ENCODE measurements around the gene NHERF2.

NHERF2 gene

DNA sequence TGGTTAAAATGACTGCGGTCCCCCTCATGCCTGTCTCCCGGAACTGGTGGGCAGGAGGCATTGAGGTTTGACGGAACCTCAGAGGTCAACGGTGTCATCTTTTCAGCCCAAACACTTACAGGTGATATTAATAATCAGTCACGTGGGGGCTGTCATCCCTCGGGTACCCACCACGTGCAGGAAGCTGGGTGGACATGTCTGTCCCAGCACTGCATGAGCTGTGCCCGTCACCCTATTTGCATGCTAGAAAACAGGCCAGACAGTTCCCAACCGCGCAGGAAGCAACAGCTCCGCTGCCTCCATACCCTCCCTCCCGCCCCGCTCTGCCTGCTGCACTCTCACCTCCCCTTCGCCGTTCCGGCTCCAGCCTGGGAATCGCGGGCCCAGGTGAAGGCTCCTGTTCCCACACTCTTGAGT is 35.6 kb upstream of the NHERF2 start:
- peak; percentile 45 for DNase-seq

DNA sequence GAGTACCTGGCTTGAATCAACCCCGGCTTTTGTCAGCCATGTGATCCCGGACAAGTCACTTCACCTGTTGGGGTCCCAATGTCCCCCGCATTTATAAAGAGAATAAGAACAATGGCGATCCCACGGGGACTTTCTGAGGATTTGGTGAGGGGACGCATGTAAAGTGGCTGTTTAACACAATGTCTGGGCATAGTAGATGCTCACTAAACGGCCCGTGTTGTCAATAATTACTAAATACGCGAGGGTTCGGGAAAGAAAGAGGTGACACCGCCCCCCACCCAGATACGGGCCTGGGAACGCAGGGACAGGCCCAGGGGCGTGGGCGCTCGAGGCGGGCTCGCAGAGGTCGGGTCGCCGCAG is 35.1 kb upstream of the NHERF2 start:
- no peak for DNase-seq

DNA sequence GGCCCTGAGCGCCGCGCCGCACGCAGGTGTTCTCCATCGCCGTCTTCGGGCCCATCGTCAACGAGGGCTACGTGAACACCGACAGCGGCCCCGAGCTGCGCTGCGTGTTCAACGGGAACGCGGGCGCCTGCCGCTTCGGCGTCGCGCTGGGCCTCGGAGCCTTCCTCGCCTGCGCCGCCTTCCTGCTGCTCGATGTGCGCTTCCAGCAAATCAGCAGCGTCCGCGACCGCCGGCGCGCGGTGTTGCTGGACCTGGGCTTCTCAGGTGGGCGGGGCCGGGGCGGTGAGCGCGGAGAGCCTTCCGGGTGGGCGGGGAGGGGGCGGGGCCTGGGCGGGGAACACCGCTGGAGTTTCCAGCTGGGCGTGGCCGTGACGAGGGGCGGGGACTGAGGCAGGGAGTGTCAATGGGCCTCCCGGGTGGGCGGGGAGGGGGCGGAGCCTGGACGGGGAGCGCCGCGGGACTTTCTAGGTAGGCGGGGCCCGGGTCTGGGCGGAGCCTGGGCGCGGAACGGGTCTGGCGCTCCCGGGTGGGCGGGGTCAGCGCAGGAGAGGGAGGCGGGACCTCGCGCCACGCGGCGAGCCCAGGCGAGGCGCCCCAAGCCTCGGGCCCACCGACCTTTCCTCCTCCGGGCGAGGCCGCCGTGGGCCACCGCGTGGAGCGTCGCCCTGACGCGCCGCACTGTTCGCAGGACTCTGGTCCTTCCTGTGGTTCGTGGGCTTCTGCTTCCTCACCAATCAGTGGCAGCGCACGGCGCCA is 34.6 kb upstream of the NHERF2 start:
- DNase-seq = peak; percentile 97

DNA sequence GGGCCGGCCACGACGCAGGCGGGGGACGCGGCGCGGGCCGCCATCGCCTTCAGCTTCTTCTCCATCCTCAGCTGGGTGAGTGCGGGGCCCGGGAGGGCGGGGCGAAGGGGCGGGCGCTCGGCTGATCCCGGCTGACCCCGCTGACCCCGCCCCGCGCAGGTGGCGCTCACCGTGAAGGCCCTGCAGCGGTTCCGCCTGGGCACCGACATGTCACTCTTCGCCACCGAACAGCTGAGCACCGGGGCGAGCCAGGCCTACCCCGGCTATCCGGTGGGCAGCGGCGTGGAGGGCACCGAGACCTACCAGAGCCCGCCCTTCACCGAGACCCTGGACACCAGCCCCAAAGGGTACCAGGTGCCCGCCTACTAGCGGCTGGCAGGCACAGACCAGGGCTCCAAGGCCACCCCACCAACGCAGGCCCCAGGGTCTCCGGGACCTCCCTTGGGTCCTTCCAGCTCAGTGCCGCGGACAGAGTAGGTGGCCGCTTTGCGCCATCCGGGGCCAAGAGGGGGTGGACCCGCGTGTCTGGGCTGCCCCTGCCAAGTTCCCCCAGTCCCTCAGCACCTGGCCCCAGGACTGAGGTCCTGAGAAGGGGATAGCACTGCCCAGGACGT is 33.9 kb upstream of the NHERF2 start:
- DNase-seq = no peak

DNA sequence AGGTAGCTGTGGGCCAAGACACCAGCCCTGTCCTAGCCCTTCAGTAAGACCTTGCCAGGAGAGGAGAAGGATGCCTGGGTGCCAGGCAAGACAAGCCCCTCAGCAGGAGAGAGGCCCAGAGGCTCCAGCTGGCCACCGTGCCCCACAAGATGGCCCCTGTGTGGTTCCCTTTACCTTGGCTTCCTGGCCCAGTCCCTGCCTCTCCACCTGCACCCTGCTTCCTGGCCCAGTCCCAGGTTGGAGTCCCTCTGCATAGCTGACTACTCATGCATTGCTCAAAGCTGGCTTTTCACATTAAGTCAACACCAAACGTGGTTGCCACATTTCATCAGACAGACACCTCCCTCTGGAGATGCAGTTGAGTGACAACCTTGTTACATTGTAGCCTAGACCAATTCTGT is 33.0 kb upstream of the NHERF2 start:
- no peak for DNase-seq

DNA sequence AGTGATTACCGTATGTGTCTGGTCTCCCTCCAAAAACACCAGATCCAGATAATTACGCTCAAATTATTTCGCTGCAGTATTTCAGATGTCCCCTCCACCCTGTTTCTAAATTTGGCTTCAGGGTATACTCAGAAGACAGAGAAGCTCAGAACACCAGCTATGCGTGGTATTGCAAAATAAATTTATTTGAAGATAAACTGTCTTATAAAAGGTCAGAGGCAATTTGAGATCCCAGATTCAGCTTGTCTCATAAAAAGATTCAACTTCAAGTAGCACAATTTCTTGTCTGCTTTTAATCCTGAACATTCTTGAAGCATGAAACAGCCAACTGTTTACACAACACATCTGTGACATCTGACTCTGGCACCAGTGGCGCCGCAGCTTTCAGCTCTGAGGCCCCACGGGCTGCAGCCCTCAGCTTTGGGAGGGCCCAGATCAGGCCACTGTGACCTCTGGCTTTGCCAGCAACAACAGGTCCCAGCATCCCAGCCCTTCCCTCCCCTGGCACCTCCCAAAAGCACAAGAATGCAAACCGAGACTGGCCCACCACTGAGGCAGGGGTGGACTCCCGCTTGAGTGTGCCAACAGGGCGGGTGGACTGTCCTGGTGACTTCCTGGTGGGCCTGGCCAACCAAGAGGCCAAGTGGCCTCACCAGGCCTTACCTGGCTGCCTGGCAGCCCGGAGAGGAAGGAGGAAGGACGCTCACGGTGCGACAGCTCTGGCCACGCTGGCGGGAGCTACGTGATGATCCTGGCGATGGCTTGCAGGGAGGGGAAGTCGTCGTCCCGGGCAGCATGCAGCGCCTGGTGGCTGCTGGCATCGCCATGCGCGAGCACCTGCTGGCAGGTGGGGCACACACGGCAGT is 29.0 kb upstream of the NHERF2 start:
- DNase-seq = no peak

DNA sequence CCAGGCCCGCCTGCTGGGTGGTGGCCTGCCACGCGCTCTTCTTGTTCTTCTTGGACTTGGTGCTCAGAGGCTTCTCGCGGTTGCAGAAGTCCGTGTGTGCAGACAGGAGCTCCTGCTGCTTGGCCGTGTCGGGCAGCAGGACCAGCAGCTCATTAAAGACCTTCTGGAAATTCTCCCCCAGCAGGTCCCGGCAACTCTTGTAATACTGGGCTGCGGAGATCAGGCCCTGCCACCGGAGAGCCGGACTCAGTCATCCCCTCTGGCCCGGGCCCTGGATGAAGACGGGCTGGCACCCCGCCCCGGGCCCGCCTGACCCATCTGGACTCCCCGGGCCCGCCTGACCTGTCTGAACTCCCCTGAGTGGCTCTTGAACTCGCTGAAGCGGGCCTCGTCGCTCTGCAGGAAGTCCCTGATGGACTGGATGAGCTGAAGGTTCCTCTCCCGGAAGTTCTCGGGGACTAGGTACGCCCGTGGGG is 28.3 kb upstream of the NHERF2 start:
- no peak for DNase-seq

DNA sequence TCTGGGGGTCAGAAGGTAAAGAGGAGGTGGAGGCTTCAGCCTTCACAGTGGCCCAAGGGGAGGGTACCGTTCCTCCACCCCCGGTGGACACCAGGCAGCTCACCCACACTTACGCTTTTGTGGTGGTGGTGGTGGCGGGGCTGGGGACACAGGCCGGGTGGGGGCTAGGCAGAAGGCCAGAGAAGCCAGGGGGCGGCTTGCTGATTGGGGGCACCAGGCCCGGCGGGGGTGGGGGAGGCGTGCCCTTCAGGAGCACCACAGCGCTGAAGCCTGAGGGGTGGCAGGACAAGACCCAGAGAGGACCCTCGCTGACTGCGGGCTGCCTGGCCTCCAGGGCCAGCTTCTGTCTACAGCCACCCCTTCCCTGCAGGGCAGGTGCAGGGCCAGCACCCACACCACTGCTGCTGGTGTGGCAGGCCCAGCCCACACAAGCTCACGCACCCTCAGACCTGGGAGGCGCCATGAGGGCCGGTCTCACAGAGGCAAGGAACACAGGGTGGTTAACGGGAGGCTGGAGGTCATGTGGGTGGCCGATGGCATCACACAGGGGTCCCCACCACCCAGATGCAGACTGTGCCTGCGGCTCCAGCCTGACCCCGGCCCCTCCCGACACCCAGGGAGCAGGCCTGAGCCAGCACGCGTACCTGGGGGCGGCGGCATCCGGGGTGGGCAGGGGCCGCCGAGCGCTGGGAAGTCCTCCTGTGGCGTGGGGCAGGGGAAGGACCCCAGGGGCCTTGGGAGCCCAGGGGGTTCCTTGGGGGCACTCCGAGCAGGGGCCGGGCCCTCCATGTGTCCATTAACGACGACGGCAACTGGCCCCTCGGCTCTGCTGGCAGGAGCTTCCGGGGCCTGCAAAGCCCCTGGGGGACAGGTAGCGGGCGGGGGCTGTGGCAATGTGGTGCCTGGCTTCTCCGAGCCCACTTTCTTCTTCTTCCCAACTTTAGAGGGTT is 27.6 kb upstream of the NHERF2 start:
- no peak for DNase-seq

DNA sequence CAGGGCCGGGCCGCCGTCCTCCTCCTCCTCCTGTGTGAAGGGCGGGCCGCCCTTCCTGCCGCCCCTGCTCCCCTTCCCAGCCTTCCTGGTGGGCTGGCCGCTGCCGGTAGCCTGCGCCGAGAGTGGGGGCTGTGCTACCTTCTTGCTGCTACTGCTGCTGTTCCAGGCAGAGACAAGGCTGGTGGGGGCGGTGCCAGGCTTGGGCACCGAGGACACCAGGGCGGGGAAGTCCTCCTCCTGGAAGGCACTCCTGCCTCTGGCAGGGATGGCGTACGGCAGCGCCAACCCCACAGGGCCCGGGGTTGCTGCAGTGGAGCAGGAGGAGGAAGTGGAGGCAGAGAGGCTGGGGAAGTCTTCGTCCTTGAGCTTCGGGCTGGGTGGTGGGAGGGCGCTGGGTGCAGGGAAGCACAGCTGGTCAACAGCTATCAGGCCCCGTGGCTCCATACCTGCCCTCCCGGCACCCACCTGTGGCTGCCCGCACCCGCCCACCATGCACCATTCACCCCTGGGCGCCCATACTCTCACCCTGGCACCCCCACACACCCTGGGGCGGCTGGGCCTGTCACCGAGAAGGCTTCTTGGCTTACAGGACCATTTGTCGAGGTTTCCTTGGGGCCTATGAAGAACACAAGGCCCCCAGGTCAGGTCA is 26.7 kb upstream of the NHERF2 start:
- no peak for DNase-seq

DNA sequence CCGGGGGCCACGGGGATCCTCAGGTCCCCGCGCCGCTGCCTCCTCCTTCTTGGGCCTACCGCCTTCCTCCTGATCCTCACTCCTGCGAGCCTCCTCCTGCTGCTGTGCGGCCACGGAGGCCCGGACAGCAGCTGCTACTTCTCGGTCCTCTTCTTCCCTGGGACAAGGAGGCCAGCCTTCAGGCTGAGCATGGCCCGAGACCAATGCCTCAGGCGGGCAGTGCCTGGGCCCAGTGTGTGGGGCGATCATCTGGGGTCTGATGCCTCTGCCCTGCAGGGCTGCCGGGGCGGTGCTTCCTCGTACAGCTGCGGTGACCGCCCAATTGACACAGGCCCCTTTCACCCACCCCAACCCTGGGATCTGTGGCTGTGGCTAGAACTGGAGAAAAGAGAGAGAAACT is 25.7 kb upstream of the NHERF2 start:
- DNase-seq = no peak

DNA sequence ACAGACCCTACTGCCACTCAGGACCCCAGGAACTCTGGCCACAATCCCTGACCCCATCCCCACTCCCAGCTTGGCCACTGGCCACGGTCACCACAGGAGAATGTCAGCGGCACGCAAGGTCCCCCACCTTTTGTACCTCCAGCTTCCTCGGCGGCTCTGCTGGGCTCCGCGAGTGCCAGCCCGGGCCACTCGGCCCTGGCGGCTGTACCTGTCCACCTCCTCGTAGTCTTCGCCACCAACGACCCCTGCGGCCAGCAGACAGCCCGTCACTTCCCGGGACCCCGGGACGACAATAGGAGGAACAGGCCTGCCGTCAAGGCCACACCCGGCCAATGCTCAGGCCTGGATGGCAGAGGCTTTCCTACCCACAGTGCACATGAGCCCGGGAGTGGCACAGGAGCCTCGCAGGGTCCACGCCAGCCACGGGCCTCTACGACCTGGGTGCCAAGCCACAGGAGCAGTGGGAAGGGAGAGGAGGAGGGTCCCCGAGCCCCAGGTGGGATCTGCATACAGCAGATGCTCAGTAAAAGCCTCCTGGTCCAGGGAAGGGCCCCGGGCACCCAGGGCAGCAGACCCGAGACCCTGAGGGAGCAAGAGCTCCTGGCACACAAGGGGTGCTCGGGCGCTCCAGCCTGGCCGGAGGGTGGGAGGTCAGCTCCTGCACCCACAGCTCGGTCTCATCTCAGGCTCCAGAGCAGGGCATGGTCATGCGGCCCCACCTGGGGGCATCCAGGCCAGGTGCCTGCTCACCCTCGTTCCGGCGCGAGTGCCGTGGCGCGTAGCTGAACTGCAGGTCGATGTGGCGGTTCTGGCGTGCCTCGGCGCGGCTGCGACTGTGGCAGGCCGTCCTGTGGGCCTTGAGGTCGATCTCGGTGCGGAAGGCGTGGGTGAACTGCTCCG is 25.0 kb upstream of the NHERF2 start:
- DNase-seq = no peak

DNA sequence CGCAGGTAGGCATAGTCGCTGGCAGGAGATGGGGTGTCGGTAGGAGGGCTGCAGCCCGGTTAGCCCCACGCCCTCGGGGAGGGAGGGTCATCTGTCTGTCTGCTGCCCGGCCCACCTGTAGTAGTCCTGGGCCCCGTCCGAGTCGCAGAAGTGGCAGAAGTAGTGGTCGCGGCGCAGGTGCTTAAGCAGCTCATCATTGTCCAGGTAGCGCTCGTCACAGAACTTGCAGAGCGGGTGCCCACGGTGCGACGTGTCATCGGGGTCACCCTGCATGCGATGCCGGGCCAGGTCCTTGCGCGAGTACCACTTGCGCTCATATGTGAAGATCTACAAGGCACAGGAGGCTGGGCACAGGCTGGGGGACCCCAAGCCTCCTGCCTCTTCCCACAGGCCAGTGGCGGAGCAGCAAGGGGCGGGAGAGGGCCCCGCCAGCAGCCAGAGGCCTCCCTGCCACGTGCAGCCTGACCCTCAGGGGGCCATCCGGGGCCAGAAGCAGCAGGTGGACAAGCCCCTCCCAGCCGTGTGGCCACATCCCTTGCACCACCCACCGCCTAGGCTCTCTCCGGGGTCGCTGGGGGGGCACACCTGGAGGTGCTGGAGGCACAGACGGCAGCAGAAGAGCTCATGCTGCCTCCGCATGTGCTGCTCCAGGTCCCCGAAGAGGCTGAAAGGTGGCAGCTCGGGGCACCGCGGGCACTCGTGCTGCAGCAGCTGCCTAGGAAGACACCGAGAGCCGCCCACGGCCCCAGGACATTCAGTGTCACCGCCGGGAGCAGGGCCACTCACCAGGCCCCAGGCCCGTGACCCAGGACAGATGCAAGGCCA is 24.1 kb upstream of the NHERF2 start:
- DNase-seq = no peak

DNA sequence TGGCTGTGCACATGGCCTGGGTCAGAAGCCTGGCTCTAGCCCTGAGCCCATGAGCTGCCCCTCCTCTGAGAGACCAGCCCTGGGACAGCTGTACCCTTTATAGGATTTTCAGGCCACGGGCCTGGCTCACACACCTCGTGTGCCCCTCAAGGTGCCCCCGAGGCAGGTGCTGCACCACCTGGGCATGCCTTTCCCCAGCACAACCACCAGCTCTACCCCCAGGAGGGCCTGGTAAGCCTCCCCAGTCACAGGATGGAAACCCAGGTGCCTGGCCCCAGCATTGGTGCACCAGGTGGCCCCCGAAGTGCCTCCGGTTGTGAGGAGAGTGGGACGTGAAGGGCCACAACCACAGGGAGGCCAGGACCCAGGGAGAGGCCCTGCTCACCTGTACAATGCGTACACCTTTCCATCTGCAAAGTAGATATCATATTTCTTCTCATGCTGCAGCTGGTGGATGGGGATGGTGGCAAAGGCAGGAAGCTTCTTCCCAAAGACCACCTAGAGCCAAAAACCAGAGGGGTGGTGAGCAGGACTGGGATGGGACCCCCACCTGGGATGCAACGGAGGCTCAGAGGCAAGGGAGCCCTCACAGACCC is 23.4 kb upstream of the NHERF2 start:
- no peak for DNase-seq

DNA sequence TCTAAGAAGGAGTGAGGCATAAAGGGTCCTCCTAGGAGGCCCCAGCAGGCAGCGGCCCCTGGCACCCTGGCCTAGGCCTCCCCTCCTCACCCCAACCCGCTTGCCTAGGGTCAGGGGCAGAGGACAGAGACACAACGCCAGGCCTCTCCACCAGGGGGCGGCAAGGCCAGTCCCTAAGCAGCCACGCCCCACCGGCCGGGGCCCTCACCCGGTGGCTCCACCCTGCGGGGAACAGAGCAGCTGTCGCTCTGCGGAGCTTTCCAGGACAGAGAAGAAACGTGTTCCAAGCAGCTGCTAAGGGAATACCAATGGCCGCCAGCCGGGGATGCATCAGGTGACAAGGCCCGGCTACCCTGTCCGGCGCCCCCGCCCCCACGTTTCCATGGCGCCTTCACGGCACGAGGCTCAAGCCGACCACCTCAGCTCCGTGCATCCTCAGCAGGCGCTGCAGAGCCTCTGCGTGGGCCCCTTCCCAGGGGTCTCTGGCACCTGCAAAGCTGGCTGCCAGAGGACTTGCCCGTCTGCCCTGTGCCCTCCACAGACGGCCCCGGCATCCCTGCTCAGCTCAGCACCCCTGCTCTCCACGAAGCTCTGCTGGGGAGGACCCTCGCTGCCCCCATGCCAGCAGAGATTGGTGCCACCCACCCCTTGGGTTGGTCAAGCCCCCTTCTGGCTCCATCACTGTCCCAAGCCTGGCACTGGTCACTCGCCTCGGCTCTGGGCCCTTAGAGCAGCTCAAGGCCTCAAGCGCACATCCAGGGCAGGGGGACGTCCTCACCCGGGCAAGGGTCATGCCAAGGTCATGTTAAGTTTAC is 22.7 kb upstream of the NHERF2 start:
- DNase-seq = peak; percentile 82

DNA sequence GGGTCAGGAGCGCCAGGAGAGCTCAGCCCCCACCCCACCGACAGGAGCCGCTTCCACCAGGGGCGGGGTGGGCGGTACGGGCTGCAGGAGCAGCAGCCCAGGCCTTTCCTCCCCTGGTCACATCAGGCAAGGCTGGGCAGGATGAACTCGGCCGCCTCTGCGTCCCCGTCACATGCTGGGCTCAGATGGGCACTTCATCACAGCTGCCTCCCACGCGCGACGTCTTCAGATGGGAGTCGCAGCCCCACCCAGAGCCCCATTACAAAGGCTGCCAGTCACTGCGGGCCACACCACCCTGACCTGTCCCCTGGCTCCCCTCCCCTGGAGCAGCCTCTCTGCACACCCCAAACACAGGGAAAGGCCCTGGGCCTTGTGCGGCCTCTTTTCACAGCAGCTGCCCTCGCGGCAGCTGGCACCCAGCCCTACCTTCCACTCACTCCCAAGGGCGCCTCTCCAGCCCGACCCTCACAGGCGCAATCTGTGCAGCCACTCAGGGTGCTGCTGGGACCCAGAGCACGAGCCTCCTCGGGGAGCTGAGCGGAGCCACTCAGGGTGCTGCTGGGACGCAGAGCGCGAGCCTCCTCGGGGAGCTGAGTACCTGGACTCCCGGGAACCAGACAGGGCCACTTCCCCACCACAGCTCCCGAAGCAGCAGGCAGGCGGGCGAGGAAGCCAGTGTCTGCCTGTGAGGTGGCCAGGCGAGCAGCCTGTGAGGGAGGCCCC is 21.7 kb upstream of the NHERF2 start:
- no peak for DNase-seq

DNA sequence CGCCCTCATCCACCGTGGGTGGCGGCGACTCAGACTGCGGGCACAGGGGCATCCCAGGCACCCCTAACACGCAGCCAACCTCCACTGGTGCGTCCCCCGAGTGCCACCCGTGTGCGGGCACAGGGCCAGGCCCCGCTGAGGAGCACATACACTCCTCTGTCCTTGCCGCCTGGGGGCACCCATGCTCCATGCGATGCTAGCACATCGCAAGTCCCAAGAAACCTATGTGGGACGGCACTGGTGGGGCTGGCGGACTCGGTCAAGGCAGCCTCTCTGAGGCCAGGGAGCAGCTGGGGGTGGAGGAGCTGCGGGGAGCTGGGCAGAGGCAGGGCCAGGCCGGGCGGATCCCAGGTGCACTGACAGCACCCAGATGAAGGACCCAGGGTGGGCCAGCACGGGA is 21.1 kb upstream of the NHERF2 start:
- no peak for DNase-seq

DNA sequence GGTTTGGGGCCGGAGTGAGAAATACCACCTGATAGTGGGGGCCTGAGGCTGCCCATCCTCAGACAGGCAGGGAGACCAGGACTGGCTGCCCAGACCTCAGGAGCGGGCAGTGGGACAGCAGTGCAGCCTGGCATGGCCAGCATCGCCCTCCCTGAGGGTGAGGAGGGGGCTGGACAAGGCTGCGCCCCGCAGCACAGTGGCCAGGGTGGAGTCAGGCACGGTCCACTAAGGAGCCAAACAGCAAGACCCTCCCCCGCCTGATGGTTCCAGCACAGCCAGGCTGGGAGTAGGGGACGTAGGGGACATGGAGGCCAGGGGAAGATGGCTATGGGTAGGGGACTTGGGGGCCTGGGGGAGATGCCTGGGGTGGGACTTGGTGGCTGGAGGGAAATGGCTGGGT is 20.4 kb upstream of the NHERF2 start:
- no peak for DNase-seq
